ENCODE results near the gene PARP1.

The PARP1 gene

GRCh38 chr1:226405411-226405988 lies 2.4 kb downstream of the PARP1 start:
- no peak for DNase-seq (ENCODE audit: low spot score)

GRCh38 chr1:226404904-226405222 lies 3.0 kb downstream of the PARP1 start:
- DNase-seq (ENCODE audit: low spot score), result no peak

GRCh38 chr1:226404063-226404903 lies 3.6 kb downstream of the PARP1 start:
- peak; percentile 50 for DNase-seq (ENCODE audit: low spot score)

- DNase-seq (ENCODE audit: low spot score), result peak; percentile 34
Observed at GRCh38 chr1:226403201-226404034, 4.5 kb downstream of the PARP1 start.

GRCh38 chr1:226402739-226403165 lies 5.1 kb downstream of the PARP1 start:
- DNase-seq (ENCODE audit: low spot score), result no peak

GRCh38 chr1:226401355-226402303 lies 6.3 kb downstream of the PARP1 start:
- no peak for DNase-seq (ENCODE audit: low spot score)

DNA sequence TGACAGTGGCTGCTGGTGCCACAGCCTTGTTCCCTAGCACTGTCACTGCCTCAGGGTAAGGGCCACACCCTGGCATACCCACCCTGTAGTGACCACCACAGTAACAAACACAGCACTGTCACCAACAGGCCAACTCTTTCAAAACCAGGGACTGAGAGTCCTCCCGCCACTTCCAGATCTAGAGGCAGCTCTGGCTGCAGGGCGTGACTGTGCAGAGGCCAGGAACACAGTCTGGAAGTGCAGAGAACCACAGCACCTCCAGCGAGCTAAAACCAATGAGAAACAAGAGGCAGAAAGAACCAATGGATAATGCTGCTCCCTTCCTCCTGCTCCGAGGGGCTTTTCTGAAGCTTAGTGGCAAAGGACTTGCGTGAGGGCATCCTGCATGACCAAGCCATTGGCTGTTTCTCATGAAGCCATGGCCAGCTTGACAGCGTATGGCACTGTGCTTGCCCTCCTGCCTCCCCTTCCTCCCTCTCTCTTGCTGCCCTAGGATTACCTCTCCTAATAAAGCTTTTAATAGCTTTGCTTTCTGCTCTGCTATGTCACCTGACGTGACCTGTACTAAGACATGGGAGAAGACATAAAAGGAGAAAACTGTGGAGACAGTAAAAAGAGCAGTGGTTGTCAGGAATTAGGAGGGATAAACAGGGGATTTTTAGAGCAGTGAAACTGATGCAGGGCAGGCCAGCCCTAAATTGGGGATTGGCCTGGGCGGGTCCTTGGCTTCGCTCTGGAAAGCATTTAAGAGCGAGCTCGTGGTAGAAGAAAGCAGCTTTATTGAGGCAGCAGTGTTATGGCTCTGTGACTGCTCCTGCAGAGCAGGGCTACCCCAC lies 7.2 kb downstream of the PARP1 start:
- DNase-seq (ENCODE audit: low spot score), result no peak

GRCh38 chr1:226397955-226398636 lies 9.8 kb downstream of the PARP1 start:
- no peak for DNase-seq (ENCODE audit: low spot score)

- DNase-seq (ENCODE audit: low spot score), result no peak
Observed at GRCh38 chr1:226397011-226397926, 10.6 kb downstream of the PARP1 start.

- DNase-seq (ENCODE audit: low spot score), result no peak
Observed at GRCh38 chr1:226395753-226396152, 12.1 kb downstream of the PARP1 start.

DNA sequence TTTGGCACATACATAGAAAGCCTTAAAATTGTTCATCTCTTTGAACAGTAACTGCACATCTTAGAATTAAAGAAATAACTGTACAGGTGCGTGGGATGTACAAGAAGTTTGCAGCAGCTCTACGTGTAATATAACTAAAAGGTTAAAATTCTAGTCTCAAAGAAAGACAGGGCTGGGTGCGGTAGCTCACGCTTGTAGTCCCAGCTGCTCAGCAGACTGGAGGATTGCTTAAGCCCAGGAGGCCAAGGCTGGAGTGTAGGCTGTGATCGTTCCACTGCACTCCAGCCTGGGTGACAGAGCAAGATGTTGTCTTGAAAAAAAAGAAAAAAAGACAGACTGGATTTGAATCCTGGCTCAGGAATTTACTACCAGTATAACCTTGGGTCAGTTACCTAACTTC lies 13.4 kb downstream of the PARP1 start:
- DNase-seq (ENCODE audit: low spot score), result no peak

DNA sequence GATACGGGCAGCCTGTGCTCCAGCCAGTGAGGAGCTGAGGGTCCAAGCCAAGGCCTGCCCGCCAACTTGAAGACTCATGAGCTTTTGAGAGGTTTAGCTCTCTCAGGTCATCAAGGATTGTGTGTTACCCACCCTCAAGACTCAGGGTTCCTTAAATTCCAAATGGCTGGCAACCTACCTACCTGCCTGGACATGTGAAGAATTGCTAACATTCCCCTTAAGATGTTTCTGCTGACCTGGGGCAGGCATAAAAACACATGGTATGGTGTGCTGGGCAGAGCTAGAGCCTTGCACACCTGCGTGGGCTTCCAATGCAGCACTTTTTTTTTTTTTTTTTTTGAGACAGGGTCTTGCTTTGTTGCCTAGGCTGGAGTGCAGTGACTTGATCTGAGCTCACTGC lies 17.2 kb downstream of the PARP1 start:
- DNase-seq (ENCODE audit: low spot score), result no peak

GRCh38 chr1:226388131-226388530 lies 19.8 kb downstream of the PARP1 start:
- no peak for DNase-seq (ENCODE audit: low spot score)

DNA sequence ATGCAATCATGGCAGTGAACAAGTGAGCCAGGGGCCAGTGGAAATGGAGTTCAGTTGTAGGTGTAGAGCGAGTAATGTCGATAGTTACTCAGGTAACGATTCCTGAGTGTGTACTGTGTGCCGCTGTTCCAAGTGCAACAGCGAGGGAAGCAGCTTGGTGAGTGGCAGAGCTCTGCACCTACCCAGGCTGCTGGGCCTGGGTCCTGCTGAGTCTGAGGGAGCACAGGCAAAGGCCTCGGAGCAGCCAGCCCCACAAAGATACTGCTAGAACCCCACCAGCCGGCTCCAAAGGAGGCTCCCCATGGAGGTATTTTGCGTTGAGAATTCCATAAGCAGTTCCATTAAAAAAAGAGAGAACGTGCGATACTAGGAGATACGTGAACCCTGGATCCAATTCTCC lies 23.2 kb downstream of the PARP1 start:
- DNase-seq (ENCODE audit: low spot score), result no peak

DNA sequence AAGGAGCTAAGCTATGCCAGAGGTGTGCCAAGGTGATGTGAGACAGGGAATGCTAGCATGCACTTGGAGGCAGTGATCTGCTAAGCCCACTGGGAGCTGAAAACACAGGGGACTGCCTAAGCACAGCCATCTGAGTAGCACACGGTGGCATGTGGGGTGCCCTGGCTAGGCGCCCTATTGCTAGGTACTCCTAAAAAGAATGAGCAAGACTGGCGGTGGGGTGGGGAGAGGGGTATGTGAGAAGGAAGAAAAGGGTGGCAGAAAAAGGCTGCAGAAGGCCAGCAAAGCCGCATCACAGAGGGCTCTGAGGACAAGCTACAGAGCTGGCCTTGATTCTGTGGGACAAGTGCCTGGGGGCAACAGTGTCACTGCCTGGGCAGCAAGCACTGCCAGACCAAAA lies 23.9 kb downstream of the PARP1 start:
- DNase-seq (ENCODE audit: low spot score), result no peak

DNA sequence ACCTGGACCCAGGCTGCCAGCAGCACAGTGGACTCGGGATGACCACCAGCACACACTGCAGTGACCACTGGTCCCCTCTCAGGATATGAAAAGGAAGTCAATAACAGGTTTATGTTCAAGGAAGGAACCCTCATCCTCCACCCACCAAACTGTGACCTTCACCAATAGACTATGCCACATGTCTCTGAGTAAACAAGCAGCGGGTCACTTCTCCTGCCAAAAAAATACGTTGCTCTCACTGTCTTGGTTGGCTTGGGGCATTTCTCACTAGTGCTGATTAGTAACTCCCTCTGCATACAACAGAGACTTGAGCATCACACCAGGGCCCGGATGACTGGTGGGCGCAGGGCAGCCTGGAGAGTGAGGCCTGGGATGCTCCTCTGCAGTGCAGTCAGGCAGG lies 25.9 kb downstream of the PARP1 start:
- no peak for DNase-seq (ENCODE audit: low spot score)

GRCh38 chr1:226381226-226381998 lies 26.5 kb downstream of the PARP1 start:
- DNase-seq (ENCODE audit: low spot score), result no peak

GRCh38 chr1:226378071-226378470 lies 29.8 kb downstream of the PARP1 start:
- DNase-seq (ENCODE audit: low spot score), result no peak

Data from AG08396 (cell line).